HL-60 (cell line): ENCODE measurements around the gene MED31.

Source experiments
- DNase-seq, 2 experiments: peaks; one replicate each; pipeline ENCODE4 v3.0.0-alpha.2; 2010 to 2020; ENCODE audit warnings: low read depth in 1 of 2, low spot score in 1 of 2
- H3K27ac ChIP-seq: fragments of 250-450 bp; sonication (Bioruptor Pico); replicated peaks from 2 replicates; pipeline ENCODE4 v1.5.1; 2020; ENCODE audit warnings: mild to moderate bottlenecking, moderate library complexity
- H3K27me3 ChIP-seq: fragments of 250-450 bp; sonication (Bioruptor Pico); 2 replicates; pipeline ENCODE4 v1.5.1; 2021; ENCODE audit warnings: mild to moderate bottlenecking, moderate library complexity; ENCODE audit not compliant: insufficient read depth, poor library complexity, severe bottlenecking
- H3K4me3 ChIP-seq: replicated peaks from 2 replicates; pipeline ENCODE4 v1.5.1; 2011; ENCODE audit warnings: mild to moderate bottlenecking, control low read depth, low read length; ENCODE audit not compliant: insufficient read depth
- GABPA ChIP-seq: IDR thresholded peaks from 2 replicates; pipeline ENCODE4 v1.6.1; 2012; ENCODE audit warnings: low read depth
- POLR2AphosphoS5 ChIP-seq: IDR thresholded peaks from 2 replicates; pipeline ENCODE4 v1.6.1; 2012; ENCODE audit warnings: low read depth
- SPI1 ChIP-seq: IDR thresholded peaks from 2 replicates; pipeline ENCODE4 v1.6.1; 2012; ENCODE audit warnings: low read depth, mild to moderate bottlenecking, borderline replicate concordance
- TF ChIP-seq, protein P1 (sequence below): IDR thresholded peaks from 2 replicates; pipeline ENCODE4 v1.6.1; 2012; ENCODE audit warnings: low read depth; ENCODE audit not compliant: insufficient replicate concordance
- TF ChIP-seq, protein P2 (sequence below): IDR thresholded peaks from one replicate; pipeline ENCODE4 v1.5.1; 2011; ENCODE audit warnings: low read length, control low read depth, inconsistent platforms; ENCODE audit not compliant: insufficient read depth

The MED31 gene

DNA sequence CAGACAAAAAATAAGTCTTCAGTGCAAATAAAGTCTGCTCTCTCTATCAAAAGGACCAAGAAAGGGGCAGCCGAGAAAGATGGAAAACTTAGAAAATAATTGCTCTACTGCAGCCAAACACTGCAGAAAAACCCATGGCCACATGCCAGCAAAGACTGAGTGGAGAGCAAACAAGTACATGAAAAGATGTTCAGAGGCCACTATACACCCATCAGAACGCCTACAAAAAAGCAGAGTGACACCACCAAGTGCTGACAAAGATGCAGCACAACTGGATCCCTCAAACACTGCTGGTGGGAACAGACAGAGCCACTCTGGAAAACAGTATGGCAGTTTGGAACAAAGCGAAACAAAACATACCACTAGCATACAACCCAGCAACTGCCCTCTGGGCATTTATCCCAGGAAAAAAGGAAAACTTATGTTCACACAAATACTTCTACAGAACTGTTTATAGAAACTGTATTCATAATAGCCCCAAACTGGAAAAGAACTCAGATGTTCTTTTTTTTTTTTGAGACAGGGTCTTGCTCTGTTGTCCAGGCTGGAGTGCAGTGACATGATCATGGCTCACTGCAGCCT is 47.6 kb downstream of the MED31 start:
- Histone ChIP-seq H3K27ac (no peak overlapping the region), H3K27me3 (no peaks in the 10 kb centered on the region), H3K4me3 (no peak overlapping the region)
- DNase-seq = no peak
- no peak for TF ChIP-seq GABPA
- TF ChIP-seq POLR2AphosphoS5 = no peak
- TF ChIP-seq SPI1 = no peak
- TF ChIP-seq, protein P1, sequence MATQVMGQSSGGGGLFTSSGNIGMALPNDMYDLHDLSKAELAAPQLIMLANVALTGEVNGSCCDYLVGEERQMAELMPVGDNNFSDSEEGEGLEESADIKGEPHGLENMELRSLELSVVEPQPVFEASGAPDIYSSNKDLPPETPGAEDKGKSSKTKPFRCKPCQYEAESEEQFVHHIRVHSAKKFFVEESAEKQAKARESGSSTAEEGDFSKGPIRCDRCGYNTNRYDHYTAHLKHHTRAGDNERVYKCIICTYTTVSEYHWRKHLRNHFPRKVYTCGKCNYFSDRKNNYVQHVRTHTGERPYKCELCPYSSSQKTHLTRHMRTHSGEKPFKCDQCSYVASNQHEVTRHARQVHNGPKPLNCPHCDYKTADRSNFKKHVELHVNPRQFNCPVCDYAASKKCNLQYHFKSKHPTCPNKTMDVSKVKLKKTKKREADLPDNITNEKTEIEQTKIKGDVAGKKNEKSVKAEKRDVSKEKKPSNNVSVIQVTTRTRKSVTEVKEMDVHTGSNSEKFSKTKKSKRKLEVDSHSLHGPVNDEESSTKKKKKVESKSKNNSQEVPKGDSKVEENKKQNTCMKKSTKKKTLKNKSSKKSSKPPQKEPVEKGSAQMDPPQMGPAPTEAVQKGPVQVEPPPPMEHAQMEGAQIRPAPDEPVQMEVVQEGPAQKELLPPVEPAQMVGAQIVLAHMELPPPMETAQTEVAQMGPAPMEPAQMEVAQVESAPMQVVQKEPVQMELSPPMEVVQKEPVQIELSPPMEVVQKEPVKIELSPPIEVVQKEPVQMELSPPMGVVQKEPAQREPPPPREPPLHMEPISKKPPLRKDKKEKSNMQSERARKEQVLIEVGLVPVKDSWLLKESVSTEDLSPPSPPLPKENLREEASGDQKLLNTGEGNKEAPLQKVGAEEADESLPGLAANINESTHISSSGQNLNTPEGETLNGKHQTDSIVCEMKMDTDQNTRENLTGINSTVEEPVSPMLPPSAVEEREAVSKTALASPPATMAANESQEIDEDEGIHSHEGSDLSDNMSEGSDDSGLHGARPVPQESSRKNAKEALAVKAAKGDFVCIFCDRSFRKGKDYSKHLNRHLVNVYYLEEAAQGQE = no peak
- TF ChIP-seq, protein P2, sequence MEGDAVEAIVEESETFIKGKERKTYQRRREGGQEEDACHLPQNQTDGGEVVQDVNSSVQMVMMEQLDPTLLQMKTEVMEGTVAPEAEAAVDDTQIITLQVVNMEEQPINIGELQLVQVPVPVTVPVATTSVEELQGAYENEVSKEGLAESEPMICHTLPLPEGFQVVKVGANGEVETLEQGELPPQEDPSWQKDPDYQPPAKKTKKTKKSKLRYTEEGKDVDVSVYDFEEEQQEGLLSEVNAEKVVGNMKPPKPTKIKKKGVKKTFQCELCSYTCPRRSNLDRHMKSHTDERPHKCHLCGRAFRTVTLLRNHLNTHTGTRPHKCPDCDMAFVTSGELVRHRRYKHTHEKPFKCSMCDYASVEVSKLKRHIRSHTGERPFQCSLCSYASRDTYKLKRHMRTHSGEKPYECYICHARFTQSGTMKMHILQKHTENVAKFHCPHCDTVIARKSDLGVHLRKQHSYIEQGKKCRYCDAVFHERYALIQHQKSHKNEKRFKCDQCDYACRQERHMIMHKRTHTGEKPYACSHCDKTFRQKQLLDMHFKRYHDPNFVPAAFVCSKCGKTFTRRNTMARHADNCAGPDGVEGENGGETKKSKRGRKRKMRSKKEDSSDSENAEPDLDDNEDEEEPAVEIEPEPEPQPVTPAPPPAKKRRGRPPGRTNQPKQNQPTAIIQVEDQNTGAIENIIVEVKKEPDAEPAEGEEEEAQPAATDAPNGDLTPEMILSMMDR = no peak

DNA sequence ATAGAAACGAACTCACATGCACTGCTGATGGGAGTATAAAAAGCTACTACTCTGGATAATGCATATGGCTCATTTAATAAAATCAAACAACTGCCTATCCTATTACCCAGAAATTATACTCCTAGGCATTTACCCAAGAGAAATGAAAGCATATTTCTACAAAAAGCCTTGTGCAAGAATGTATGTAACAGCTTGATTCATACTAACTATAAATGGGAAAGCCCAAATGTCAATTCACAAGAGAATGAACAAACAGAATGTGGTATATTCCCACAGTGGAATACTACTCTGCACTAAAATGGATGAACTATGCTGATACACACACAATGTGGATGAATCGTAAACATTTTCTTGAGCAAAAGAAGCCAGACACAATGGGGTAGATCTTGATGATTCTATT is 49.3 kb downstream of the MED31 start:
- Histone ChIP-seq H3K27me3 (no peaks in the 10 kb centered on the region), H3K4me3 (no peak overlapping the region), H3K27ac (no peak overlapping the region)
- TF ChIP-seq SPI1 (no peak), POLR2AphosphoS5 (no peak), GABPA (no peak)
- TF ChIP-seq, protein P2 = no peak
- TF ChIP-seq, protein P1 = no peak
- no peak for DNase-seq

DNA sequence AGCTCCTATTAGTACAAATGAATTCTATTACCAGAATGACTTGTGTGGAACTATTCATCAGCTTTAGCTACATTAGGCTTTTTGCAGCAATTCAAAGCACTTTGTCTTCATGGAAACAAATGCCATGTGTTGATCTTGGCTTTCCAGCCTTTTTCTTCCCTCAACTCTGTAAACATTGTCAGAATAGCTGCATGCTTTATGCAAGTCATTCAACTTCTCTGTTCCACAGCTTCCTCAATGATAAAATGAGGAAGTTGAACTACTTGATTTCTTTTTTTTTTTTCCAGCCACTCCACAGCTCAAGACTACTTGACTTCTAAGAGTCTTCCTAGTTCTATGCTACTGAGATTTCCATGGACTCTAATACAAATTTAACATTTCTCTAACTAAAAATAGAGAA is 52.0 kb downstream of the MED31 start:
- TF ChIP-seq, protein P2 = no peak
- TF ChIP-seq SPI1 = peak; percentile 55; the same call in 1 of the 2 replicates
- DNase-seq = peak; percentile 10 to 46

DNA sequence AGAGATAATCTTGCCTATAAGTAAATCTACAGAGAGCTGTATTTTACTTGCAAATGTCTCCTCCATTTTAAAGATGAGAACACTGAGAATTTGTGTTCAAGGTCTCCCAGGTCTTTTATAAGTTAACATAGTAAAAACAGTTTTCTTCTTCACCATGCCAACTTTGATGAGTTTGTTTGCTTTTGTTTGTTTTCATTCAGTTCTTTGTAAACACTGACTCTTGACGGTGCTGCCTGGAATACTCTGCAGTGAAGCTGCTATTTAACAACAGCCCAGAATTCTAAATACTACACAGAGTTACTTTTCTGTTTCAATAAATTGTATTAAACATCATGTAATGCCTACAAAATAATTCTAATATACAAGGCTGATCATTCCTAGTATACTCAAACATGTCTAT is 53.7 kb downstream of the MED31 start:
- no peaks in the 10 kb centered on the region for H3K27me3 ChIP-seq
- H3K4me3 ChIP-seq = no peak overlapping the region
- no peak overlapping the region for H3K27ac ChIP-seq
- DNase-seq = no peak
- TF ChIP-seq, protein P1 = no peak
- TF ChIP-seq POLR2AphosphoS5 (no peak), SPI1 (no peak), GABPA (no peak)
- TF ChIP-seq, protein P2 = no peak

More for the DNA sequence above, 52.0 kb downstream of the MED31 start:
- H3K4me3 ChIP-seq = no peak overlapping the region
- peak overlapping the region; percentile 57 for H3K27ac ChIP-seq
- H3K27me3 ChIP-seq = no peaks in the 10 kb centered on the region
